Cortex of kidney (tissue), 1 donor: ENCODE data around the gene PAK1.

Experiments used
- DNase-seq: peaks from one replicate; lab custom pipeline; 2025; lab: John Stamatoyannopoulos, UW

PAK1 gene

GRCh38 chr11:77370217-77370616 is 103.7 kb downstream of the PAK1 start:
- DNase-seq, result no peak

GRCh38 chr11:77361184-77361583 is 112.7 kb downstream of the PAK1 start:
- no peak for DNase-seq

GRCh38 chr11:77359481-77359880 is 114.4 kb downstream of the PAK1 start:
- DNase-seq, result no peak

- no peak for DNase-seq
These were observed 120.8 kb downstream of the PAK1 start for GRCh38 chr11:77353131-77353530.

- no peak for DNase-seq
These were observed 122.5 kb downstream of the PAK1 start for GRCh38 chr11:77351281-77351886.

- DNase-seq, result no peak
These were observed 125.9 kb downstream of the PAK1 start for GRCh38 chr11:77347948-77348347.

- DNase-seq, result no peak
These were observed 126.8 kb downstream of the PAK1 start for GRCh38 chr11:77346906-77347603.

- DNase-seq, result no peak
These were observed 128.3 kb downstream of the PAK1 start for GRCh38 chr11:77345621-77346020.

- DNase-seq, result no peak
These were observed 133.4 kb downstream of the PAK1 start for GRCh38 chr11:77340501-77340900.

- DNase-seq, result no peak
These were observed 141.6 kb downstream of the PAK1 start for GRCh38 chr11:77332259-77332658.

GRCh38 chr11:77325159-77325558 is 148.7 kb downstream of the PAK1 start:
- DNase-seq, result no peak

GRCh38 chr11:77324508-77324907 is 149.4 kb downstream of the PAK1 start:
- DNase-seq, result no peak

- DNase-seq, result no peak
These were observed 150.8 kb downstream of the PAK1 start for GRCh38 chr11:77322926-77323590.

GRCh38 chr11:77322506-77322905 is 151.4 kb downstream of the PAK1 start:
- no peak for DNase-seq

GRCh38 chr11:77320351-77320750 is 153.5 kb downstream of the PAK1 start:
- no peak for DNase-seq

- no peak for DNase-seq
These were observed 155.3 kb downstream of the PAK1 start for GRCh38 chr11:77318600-77318999.

GRCh38 chr11:77316733-77317342 is 157.1 kb downstream of the PAK1 start:
- no peak for DNase-seq

GRCh38 chr11:77312107-77312506 is 161.8 kb downstream of the PAK1 start:
- no peak for DNase-seq

- DNase-seq, result no peak
These were observed 162.2 kb downstream of the PAK1 start for GRCh38 chr11:77311701-77312100.

- DNase-seq, result no peak
These were observed 163.2 kb downstream of the PAK1 start for GRCh38 chr11:77310721-77311120.

GRCh38 chr11:77309401-77310085 is 164.4 kb downstream of the PAK1 start:
- DNase-seq, result no peak

GRCh38 chr11:77308838-77309237 is 165.1 kb downstream of the PAK1 start:
- no peak for DNase-seq
